Retinal pigment epithelial cell (primary cell): ENCODE results near the gene REEP5.

ENCODE experiments used
- DNase-seq: peaks from one replicate; pipeline ENCODE4 v3.0.0-alpha.2; 2010; ENCODE audit warnings: low read depth
- H3K4me3 ChIP-seq: 2 replicates; pipeline ENCODE4 v1.5.1; 2011; ENCODE audit warnings: mild to moderate bottlenecking, low read length, control low read depth, moderate library complexity
- CTCF ChIP-seq: conservative IDR thresholded peaks from 2 replicates; pipeline ENCODE4 v1.5.1; 2011; ENCODE audit warnings: low read depth, low read length, control low read depth, inconsistent platforms

The REEP5 gene

GRCh38 chr5:112940670-112941069 lies 18.6 kb upstream of the REEP5 start:
- no peak for DNase-seq
- no peak overlapping the region for H3K4me3 ChIP-seq
- no peak for TF ChIP-seq CTCF

GRCh38 chr5:112938286-112938685 lies 16.3 kb upstream of the REEP5 start:
- TF ChIP-seq CTCF, result no peak
- H3K4me3 ChIP-seq, result no peak overlapping the region
- no peak for DNase-seq

GRCh38 chr5:112935675-112936074 lies 13.6 kb upstream of the REEP5 start:
- DNase-seq, result no peak
- H3K4me3 ChIP-seq, result no peak overlapping the region
- TF ChIP-seq CTCF, result no peak

- DNase-seq, result no peak
- H3K4me3 ChIP-seq, result no peak overlapping the region
- no peak for TF ChIP-seq CTCF
Observed at GRCh38 chr5:112934366-112934663, 12.3 kb upstream of the REEP5 start.

GRCh38 chr5:112933651-112934365 lies 11.8 kb upstream of the REEP5 start:
- no peak for TF ChIP-seq CTCF
- no peak overlapping the region for H3K4me3 ChIP-seq
- no peak for DNase-seq

- DNase-seq, result no peak
- no peak overlapping the region for H3K4me3 ChIP-seq
- TF ChIP-seq CTCF, result no peak
Observed at GRCh38 chr5:112933105-112933504, 11.1 kb upstream of the REEP5 start.

GRCh38 chr5:112931473-112931872 lies 9.4 kb upstream of the REEP5 start:
- DNase-seq, result no peak
- no peak for TF ChIP-seq CTCF
- H3K4me3 ChIP-seq, result no peak overlapping the region
